Fibroblast of skin of right quadriceps (primary cell): ENCODE data around the gene RASA3.

Source experiments
- DNase-seq: peaks from one replicate; pipeline ENCODE4 v3.0.0-alpha.2; 2013

RASA3 gene

DNA sequence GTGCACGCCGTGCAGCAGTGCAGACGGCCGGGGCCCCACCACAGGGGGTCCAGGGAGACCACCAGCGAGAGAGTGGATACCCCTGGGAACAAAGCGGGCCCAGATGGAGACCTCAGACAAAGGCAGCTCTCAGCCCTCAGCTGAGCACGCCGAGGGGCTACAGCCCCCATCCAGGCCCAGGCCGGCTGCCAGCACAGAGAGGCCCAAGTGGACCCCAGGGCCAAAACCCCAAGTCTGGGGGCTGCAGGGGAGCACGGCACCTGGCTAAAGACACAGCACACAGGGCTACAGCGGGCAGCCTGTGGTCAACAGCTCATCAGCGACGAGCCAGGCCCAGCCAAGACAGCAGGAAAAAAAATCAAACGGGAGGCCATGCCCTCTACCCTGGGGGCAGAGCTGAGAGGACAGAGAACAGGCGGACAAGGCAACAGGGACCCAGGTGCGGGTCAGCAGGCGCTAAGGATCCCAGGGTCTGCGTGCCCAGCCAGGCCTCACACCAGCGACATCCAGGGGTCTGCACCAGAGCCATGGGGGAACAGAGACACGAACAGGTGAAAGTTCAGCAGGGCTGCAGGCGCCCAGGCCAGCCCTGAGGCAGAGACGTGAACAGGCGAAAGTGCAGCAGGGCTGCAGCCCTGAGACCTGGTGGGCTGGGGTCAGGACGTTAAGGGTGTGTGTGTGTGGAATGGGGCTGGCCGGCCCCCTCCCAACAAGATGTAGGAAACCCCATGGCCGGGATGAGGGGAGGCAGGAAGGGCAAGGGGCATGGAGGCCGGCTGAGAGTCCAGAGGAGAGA lies 34.3 kb downstream of the RASA3 start:
- DNase-seq = no peak

DNA sequence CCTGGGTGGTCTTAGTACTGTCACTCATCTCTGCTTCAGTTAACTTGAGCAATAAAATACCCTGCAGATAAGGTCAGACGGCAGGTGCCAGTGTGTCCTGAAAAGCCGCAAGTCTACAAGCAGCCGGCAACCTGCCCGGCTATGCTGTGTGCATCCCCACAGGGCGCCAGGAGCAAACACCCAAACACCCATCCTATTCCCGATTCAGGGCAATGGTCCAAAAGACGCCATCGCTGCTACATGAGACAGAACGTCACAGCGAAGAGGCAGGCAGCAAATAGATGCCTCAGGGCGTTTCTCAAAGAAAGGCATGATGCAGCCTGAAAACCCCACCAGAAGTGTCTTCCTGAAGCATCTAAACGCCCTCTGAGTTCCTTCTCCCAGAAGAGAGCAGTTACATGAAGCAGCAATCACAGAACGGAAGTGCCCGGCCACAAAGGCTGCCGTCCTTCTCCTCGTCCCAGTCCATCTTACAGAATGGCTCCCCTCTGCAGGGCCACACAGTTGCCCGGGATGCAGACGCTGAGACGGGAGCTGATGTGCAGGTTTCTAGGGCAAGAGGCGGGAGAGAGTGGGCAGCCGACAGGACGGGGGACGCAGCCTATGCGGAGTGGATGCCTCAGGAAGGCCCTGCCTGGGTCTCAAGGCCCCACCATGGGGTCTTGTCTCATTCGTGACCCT lies 35.1 kb downstream of the RASA3 start:
- DNase-seq = no peak

DNA sequence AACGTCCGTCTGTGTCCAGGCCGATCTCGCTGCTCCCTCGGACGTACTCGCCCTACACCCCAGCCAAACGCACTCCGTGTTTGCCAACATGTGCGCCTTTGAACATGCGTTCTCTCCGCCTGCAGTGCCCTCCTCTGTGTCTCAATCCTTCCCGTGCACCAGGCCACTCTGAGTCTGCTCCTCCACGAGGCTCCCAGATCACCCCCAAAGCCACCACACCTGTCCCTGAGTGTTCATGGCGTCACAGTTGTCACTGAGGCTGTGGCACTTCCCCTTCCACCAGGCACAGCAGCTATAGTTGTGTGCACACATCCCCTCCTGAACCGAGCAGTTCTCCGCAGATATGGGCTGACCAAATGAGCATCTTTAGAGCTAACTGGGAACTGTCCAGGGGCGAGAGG lies 35.6 kb downstream of the RASA3 start:
- no peak for DNase-seq

DNA sequence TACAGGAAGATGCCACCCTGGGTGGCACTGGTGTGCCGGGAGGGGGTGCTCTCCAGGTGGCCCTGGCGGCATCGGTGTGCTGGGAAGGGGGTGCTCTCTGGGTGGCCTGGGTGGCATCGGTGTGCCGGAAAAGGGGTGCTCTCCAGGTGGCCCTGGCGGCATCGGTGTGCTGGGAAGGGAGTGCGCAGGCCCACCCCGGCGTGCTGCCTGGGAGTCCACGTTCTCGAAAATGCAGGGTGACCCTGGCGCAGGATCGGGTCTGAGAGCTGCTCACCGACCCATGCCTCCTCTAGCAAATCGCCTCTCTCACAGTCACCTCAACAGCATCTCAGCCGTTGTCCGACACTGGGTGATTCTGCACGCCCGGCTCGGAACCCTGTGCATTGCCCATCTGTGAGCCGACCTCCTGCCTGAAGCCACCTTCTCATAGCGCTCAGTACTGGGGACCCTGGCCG lies 36.4 kb downstream of the RASA3 start:
- DNase-seq = no peak

DNA sequence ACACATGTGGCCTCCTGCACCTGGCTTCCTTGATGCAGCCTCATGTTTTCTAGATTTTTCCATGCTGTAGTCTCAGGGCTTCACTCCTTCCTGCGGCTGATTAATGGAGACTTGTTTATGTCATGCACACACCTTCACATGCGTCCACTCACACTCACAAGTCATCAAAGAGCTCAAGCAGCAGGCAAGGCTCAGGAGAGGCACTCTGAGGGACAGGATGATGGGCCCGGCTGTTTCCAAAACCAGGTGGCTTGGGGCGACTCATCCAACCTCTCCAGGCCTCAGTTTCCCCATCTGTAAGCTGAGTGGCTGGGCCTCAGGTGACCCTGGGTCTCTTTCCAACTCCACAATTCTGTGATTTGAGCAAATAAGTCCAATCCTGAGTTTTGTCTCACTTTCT lies 36.9 kb downstream of the RASA3 start:
- DNase-seq = no peak

DNA sequence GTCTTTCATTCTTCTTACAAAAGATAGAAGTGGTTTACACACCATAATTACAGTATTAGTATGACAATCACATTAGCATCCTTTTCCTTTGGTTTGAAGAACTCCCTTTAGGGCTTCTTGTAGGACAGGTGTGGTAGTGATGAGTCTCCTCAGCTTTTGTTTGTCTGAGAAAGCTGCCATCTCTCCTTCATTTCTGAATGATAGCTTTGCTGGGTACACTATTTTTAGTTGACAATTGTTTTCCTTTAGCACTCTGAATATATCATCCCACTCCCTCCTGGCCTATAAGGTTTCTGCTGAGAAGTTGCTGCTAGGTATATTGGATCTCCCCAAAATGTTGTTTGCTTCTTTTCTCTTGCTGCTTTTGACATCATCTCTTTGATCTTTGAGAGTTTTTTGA lies 39.3 kb downstream of the RASA3 start:
- DNase-seq = no peak

DNA sequence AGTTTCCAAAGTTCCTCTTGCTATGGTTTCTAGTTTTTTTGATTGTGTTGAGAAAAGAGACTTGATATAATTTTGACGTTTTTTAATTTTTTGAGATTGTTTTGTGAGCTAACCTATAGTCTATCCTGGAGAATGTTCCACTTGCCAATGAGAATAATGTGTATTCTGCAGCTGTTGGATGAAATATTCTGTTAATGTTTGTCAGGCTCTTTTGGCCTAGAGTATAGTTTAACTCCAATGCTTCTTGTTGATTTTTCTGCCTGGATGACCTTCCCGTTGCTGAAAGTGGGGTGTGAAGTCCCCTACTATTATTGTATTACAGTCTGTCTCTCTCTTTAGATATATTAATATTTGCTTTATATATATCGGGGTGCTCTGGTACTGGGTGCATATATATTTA lies 40.0 kb downstream of the RASA3 start:
- DNase-seq = no peak

DNA sequence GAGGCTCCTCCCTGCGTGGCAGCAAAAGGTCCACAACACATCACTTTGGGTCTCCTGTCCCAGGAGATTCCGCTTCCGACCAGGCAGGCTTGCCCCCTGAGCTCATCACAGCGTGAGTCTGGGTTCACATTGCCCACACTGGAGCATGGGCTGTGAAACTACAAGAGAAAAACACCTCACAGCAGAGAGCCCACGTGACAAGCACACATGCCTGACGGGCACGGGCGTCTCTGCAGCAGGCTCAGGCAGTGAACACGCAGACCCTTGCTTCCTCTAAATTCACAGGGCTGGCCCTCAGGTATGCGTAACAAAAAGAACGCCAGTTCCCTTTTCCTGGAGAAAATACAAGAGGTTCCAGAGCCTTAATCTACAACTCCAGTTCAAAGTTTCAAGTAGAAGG lies 41.9 kb downstream of the RASA3 start:
- no peak for DNase-seq

DNA sequence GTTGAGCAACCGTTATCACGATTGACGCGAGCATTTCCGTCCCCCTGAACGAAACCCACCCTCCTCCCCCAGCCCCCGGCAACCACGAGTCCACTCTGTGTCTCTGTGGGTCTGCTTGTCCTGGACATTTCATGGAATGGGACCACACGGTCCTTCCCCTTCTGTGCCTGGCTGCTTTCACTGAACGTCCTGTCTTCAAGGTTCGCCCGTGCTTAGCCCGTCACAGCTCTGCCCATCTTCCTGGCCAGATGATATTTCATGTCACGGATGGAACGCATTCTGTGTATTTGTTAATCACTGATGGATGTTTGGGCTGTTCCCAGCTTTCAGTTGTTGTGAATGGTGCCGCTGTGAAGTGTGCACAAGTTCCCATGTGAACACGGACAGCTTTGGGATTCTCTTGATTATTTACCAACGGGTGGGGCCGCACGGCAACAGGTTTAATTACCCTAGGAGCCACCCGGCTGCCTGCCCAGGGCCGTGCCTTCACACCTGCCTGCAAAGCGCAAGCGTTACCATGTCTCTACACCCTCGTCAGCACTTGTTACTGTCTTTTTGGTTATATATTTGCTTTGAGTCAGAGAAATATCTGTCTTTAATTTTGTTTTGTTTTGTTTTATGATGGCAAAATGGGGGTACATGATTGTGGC lies 42.5 kb downstream of the RASA3 start:
- DNase-seq = no peak

DNA sequence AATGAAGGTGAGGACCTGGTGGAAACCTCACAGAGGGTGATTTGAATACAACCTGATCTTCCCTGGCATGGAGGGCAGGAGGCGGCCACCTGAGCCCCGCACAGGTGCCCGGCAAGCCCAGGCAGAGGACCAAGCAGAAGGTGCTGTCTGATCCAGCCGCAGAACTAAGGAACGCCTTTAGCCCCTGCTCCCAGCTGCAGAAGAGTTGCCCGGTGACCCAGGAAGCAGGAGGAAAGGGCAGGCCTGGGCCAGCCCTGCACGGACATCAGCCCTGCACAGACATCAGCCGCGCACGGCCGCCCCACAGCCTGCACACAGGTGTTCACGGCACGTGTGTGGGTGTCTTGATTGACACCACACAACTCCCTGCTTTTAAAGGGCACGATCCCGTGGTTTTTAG lies 43.1 kb downstream of the RASA3 start:
- DNase-seq = no peak

DNA sequence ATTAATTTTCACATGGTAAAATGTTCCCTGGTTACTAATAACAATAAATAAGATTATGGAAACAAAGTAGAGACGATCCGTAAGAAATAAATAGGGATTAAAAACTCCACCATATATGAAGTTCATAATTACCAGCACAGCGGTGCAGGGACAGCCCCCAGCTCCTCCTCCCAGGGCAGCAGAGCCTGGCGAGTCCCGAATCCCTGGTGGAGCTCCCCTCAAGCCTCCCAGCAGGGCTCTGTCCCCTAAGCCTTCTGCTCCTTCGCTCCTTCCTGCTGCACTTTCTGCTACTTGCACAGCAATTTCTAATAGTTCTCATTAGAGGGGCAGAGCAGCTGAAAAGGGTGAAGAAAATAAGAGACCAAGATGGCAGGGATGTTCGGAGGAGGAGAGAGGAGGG lies 43.6 kb downstream of the RASA3 start:
- DNase-seq = no peak

DNA sequence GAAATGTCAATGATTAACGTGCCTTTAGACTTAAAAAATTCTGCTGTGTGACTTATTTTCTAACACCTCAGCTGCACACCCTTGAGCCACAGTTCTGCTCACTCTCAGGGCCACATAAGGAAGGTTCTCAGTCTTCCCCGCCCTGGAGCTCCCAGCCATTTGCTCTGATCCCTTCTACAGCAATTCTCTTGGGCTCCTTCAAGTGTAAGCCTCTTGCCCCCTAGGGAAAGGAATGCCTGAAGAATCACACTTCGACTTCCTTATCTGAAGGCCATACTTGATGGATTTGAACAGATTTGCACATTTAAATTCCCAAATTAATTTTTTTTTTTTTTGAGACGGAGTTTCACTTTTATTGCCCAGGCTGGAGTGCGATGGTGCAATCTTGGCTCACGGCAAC lies 44.2 kb downstream of the RASA3 start:
- DNase-seq = no peak

DNA sequence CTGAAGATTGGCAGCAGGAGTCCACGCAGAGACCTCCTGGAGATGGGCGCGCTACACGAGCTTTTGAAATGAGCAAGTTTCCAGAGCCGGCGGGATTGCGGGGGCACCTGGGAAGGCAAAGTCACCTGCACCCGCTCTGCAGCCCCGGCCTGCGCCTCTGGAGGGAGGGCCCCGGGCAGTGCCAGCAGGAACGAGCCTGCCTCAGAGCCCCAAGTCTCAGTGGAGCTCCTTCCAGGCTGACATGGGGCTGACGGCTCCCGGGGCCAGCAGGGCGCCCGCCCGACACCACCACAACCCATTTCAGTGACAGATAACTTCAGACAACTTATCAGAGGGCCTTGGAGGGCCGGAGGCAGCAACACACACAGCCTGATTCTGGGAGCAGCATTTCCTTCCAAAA lies 45.0 kb downstream of the RASA3 start:
- DNase-seq = no peak

DNA sequence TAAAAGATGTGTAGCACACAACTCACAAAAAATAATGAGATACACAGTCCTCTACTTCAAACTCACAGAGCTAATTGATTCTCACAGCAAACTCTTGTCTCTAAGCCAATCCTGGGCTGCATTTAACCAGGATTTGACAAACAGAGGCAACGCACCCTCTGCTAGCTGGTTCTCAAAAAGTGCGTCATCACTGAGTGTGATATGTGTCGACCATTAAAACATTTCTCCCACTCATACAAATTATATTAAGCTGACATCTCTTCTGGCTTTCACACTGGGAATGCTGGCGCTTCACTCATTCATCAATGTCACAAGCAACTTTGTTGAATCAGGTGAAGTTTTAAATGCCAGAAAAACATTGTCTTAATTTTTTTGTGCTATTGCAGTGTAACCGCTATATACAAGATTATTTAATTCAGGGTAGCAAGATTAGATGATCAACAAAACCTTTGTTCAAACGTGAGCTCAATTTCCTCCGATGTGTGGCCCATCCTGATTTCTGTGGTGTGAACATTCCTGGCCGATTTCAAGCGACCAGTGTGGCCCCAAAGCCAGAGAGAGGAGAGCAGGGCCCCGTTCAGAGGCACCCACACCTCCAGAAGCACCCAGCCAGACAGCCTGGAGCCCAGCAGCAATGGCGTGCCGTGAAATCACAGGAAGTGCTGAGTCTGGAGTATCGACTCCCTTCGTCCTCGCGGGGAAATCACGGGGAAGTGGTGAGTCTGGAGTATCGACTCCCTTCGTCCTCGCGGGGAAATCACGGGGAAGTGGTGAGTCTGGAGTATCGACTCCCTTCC lies 49.4 kb downstream of the RASA3 start:
- no peak for DNase-seq

DNA sequence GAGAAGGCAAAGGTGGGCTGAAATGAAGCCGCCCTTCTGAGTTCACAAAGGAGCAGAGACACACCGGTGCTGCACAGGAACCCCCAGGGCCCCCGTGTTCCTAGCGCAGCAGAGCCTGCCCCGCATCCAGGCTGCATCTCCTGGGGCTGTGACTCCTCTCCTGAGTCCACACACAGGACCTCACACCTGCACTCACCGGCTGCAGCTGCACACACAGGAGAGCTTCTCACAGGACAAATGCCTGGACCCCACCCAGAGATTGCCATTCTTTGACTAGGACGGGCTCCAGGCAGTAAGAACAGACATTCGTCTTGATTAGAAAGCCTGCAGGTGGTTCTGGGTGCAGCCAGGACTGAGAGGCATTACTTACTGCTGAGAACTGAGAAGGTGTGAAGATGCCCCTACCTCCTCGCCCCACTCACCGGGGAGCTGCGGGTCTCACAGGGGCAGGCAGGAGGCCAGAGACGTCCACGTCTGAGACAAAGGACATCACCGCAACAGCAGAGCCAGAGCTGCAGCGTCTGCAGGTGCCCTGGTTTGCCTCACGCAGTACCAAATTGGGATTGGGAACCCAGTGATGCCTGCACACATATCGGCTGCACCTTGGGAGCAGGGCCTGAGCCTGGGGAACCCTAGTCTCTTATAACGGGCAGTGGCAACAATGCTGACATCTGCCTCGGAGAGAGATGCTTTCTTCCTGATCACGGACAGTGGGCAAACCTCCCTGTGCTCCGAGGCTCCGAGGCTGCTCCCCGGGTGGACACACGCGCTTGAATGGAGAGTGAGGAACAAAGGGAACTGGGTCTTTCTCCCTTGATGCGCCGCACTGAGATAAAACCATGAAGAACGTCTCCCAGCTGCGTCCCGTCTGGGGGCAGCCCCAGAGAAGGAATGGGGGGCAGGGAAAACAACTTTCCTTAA lies 50.4 kb downstream of the RASA3 start:
- no peak for DNase-seq

DNA sequence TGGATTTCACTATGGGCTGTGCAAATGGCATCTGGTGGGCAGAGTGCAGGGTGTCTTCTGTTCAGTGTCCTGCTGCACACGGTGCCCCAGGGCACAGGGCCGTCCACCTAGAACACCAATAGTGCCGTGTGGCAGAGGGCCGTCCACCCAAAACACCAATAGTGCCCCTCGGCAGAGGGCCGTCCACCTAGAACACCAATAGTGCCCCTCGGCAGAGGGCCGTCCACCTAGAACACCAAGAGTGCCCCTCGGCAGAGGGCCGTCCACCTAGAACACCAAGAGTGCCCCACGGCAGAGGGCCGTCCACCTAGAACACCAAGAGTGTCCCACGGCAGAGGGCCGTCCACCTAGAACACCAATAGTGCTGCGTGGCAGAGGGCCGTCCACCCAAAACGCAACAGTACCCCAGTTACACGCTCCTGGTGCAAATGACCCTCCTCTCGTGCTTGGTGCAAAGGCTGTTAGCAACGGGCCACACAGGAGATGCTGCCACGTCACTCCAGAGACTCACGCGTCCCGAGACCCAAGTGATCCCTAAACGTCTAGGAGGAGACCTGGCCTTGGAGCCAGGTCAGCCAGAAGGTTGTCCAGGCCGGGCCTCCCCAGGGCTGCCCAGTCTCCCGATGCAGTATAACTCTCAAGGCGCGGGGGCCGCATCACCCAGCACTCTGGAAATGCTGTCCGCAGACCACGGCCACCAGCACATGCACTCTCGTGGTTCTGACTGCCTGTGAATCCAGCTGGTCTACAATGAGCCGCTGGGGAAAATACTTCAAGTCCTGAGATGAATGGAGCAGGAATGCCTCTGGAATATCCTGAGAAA lies 51.5 kb downstream of the RASA3 start:
- DNase-seq = no peak

DNA sequence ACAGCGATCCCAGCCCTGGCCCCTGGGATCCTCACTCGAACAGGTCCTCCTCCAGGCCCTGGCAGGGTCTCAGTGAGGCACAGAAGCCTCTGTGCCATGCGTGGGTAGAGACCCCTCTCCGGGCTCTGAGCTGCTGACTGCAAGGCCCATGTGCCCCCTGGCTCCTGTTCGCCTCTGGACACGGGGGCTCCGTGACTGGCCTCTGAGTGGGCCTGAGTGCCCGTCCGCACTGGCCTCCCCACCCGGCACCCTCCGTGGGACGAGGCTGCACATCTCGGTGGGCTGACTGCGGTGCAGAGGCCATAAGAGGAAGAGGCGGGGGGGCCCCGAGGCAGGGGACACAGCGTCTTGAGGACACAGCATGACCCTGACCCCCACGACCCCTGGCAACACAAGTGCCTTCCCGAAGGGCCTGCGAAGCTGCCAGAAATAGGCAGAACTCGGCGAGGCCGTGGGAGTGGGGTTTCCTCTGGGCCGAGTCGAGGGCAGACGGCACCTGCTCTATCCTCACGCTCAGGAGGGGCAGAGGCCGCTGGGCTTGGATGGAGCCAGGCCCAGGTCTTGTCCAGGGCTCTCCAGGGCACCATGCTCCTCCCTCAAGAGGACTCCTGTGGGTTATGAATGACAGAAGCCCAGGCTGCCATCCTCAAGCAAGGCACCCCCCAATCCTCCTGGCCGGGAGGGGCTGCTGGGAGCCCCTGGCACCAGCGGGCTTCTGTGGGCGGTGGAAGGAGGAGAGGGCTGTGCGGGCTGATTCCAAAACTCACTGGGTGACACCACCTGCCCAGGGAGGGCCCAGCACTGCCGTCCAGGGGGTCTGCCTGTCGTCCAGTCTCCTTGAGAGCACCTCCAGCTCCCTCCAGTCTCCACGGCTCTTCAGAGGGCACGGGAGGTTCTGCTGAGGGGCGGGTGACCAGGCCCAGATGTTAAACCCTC lies 52.6 kb downstream of the RASA3 start:
- no peak for DNase-seq

DNA sequence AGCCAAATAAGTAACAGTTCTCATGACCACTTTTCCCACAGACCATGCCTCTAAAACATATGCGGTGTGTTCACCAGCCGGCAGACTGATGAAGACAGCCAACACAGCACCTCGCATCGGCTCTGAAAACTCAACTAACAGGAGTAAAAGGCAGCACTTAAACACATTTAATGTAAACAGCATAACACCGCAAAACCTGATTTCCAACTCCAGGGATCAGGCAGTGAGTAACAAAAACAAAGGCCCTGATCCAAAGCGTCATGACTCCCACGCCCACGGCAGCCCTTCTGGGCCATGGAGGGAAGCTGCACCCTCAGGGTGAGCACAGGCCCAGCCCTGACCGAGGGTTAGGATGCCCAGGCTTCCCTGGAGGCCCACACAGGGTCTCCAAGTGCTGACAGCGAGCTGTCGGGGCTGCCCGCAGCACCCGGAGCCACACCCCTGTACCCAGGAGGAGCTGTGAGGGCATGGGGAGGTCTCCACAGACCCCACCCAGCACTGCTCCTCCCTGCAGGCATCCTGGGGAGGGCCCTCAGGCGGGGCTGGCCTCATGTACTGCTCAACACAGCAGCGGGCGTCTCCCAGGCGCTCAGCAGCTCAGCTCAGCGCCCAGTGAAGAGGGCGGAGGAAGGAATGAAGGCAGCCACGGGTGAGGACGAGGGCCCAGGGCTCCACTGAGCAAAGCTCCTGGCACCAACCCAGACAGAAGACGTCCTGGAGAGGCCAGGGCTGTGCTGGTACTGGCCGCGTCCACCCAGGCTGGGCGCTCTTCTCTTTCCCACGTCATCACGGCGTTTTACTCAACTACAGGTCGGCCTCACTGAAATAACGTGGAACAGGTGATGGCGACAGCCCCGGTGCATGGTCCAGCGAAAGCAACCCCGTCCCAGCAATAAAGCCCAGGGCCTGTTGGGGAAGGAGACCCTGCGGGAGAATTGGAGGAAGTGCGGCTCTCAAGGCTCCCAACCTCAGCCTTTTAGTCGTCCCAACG lies 53.7 kb downstream of the RASA3 start:
- DNase-seq = peak; percentile 60

DNA sequence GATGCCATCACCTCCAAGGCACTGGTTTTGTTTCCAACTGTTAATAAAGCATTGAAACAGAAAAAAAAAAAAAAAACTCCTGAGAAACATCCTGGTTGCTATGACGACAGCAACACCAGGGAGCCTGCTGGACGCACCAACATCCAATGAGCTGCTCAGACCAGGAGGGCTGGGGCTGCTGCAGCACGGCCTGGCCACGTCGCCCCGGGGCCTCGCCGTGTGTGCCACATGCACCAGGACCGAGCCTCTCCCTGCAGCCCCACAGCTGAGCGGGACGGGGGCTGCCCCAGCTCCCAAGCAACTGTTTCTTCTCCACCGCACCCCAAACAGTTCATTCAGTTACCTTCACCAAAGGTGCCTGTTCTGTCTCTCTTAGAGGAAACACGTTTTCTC lies 54.5 kb downstream of the RASA3 start:
- peak; percentile 60 for DNase-seq
